SK-N-MC (cell line): ENCODE measurements around the gene KCNT2.

Source experiments
- EZH2 ChIP-seq: fragments of 200-600 bp; sonication (generic); IDR thresholded peaks from one replicate; pipeline ENCODE4 v1.6.1; 2017; ENCODE audit warnings: antibody characterized with exemption
- POLR2AphosphoS5 ChIP-seq: IDR thresholded peaks from 2 replicates; pipeline ENCODE4 v1.6.1; 2012; ENCODE audit warnings: mild to moderate bottlenecking, low read depth, low read length, borderline replicate concordance

GRCh38 chr1:196380316-196380715 is 227.9 kb downstream of the KCNT2 start:
- no peak for TF ChIP-seq EZH2
- no peak for TF ChIP-seq POLR2AphosphoS5
